ENCODE measurements around the gene PWWP2A. TPM values are rescaled to one million over a fixed set of nuclear protein-coding genes. Genes with fewer than 3 reads are reported as not detected.

The PWWP2A gene
- total RNA-seq, 1 experiment from 2014 or later = 66.7 TPM

DNA sequence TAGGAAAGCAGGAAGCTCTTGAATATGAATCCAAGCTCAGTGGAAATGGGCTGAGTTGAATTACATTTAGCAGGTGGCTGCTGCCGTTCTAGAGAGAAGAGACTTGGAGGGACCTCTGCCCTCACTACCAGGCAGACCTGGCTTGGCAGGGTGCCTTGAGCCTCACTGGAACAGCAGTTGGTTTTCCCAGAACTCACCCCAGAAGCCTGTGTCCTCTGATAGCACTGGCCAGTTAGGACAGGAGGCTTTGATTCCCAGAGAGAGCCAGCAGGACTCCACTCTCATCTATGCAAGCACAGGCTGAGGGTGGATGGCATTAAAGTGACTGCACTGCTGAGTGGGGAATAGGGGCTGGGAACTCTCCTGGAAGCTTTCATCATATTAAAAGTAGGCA, 54.8 kb downstream of the PWWP2A start:
- Histone ChIP-seq H2AK5ac (ENCODE audit: insufficient read length, low read length) (no peak overlapping the region), H3K56ac (ENCODE audit: insufficient read length, low read depth, low read length) (no peak overlapping the region), H3K27ac (ENCODE audit: insufficient read length, low read depth, low read length) (no peak overlapping the region), H3K4ac (ENCODE audit: low read depth, low read length) (no peak overlapping the region), H2BK15ac (ENCODE audit: low read depth, low read length) (no peak overlapping the region), H3K9ac (ENCODE audit: extremely low read depth, insufficient read length, low read length) (no peak overlapping the region), H3K79me1 (ENCODE audit: insufficient read depth, low read depth, low read length, poor library complexity, severe bottlenecking) (no peaks in the 10 kb centered on the region), H3K4me1 (ENCODE audit: insufficient read depth, low read length) (no peaks in the 10 kb centered on the region; the same call in 1 of the 2 replicates), H3K23ac (ENCODE audit: insufficient read length, low read depth, low read length) (no peak overlapping the region), H2AFZ (ENCODE audit: low read length) (no peak overlapping the region), H2BK120ac (ENCODE audit: low read depth, low read length, poor library complexity, severe bottlenecking) (no peak overlapping the region), H4K8ac (replicated peaks; ENCODE audit: insufficient read length, low read depth, low read length) (no peak overlapping the region), H2BK5ac (ENCODE audit: insufficient read length, low read length) (no peak overlapping the region), H3K14ac (ENCODE audit: insufficient read depth, low read length) (no peak overlapping the region), H3K23me2 (ENCODE audit: insufficient read length, low read depth, low read length, poor library complexity, severe bottlenecking) (no peaks in the 10 kb centered on the region), H4K20me1 (ENCODE audit: control insufficient read depth, insufficient read depth, insufficient read length) (no peaks in the 10 kb centered on the region), H3K27me3 (ENCODE audit: insufficient read depth, low read length) (no peaks in the 10 kb centered on the region; the same call in 1 of the 2 replicates), H2BK12ac (ENCODE audit: insufficient read length, low read depth, low read length) (no peak overlapping the region), H2BK20ac (ENCODE audit: low read depth, low read length, poor library complexity, severe bottlenecking) (no peak overlapping the region), H3K9me3 (ENCODE audit: control insufficient read depth, low read depth, low read length) (no peaks in the 10 kb centered on the region), H3K4me2 (ENCODE audit: insufficient read depth, insufficient read length, low read length) (no peak overlapping the region), H3K18ac (ENCODE audit: insufficient read length, low read depth, low read length) (no peak overlapping the region), H3K79me2 (ENCODE audit: insufficient read depth, low read length) (no peaks in the 10 kb centered on the region), H3T11ph (ENCODE audit: low read length) (no peak overlapping the region), H4K91ac (ENCODE audit: insufficient read length, low read depth, low read length) (no peak overlapping the region), H4K5ac (ENCODE audit: insufficient read length, low read depth, low read length) (no peak overlapping the region)
- TF ChIP-seq, protein P1, sequence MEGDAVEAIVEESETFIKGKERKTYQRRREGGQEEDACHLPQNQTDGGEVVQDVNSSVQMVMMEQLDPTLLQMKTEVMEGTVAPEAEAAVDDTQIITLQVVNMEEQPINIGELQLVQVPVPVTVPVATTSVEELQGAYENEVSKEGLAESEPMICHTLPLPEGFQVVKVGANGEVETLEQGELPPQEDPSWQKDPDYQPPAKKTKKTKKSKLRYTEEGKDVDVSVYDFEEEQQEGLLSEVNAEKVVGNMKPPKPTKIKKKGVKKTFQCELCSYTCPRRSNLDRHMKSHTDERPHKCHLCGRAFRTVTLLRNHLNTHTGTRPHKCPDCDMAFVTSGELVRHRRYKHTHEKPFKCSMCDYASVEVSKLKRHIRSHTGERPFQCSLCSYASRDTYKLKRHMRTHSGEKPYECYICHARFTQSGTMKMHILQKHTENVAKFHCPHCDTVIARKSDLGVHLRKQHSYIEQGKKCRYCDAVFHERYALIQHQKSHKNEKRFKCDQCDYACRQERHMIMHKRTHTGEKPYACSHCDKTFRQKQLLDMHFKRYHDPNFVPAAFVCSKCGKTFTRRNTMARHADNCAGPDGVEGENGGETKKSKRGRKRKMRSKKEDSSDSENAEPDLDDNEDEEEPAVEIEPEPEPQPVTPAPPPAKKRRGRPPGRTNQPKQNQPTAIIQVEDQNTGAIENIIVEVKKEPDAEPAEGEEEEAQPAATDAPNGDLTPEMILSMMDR (conservative IDR thresholded peaks at IDR 0.05) = no peak
- no peak for DNase-seq
- Mint-ChIP-seq H3K36me3 (ENCODE audit: insufficient read depth in 1 of 3, low read depth in 3 of 3) (peaks cover 0 to 35% (median 13%) of the 10 kb centered on the region in 3 experiments; a peak in 5 of 7 replicates), H3K4me1 (peaks cover 22 to 26% of the 10 kb centered on the region in 2 experiments), H3K27ac (peak overlapping the region in 1 of 3 experiments; percentile 47; a peak in 1 of 7 replicates), H3K27me3 (ENCODE audit: low read depth) (no peaks in the 10 kb centered on the region), H3K9me3 (no peaks in the 10 kb centered on the region), H3K4me3 (no peak overlapping the region)
- WGBS (ENCODE audit: extremely low coverage, insufficient read length, low lambda C conversion rate) = no CpG with 5 or more reads among the region's 1 CpG
